AG04450 (cell line): ENCODE data around the gene AFP. TPM values are rescaled to one million over a fixed set of nuclear protein-coding genes. Genes with fewer than 3 reads are reported as not detected.

ENCODE experiments used
- CTCF ChIA-PET: fragments of 300-600, 350-600 bp; formaldehyde crosslinking; extraction: SDS; loops from one replicate; lab custom pipeline; 2022; ENCODE audit warnings: antibody characterized with exemption, inconsistent platforms; lab: Charles Lee
- POLR2A ChIA-PET: fragments of 350-600 bp; formaldehyde crosslinking; extraction: SDS; loops from one replicate; lab custom pipeline; 2021; ENCODE audit warnings: antibody characterized with exemption, inconsistent platforms; lab: Yijun Ruan, JAX
- DNase-seq: peaks from one replicate; pipeline ENCODE4 v3.0.0-alpha.2; 2011; ENCODE audit warnings: low read depth, low spot score
- H3K27ac ChIP-seq: one replicate; pipeline ENCODE4 v1.5.1; 2012; ENCODE audit warnings: low read depth, low read length, control low read depth
- H3K27me3 ChIP-seq: one replicate; pipeline ENCODE4 v1.6.0; 2012; ENCODE audit warnings: low read length; ENCODE audit not compliant: control insufficient read depth, insufficient read depth
- H3K4me3 ChIP-seq: 2 replicates; pipeline ENCODE4 v1.5.1; 2011; ENCODE audit warnings: mild to moderate bottlenecking, low read depth, low read length, control low read depth
- H3K9me3 ChIP-seq: 2 replicates; pipeline ENCODE4 v1.5.1; 2012; ENCODE audit warnings: low read length; ENCODE audit not compliant: control insufficient read depth, insufficient read depth
- polyA plus RNA-seq: library from polyadenylated mRNA; depleted of rRNA; stranded (reverse); fragments of >200 nt; gene quantifications from 2 replicates; pipeline ENCODE4 v1.2.3, GENCODE V29; 2011
- TF ChIP-seq, protein P1 (sequence below): IDR thresholded peaks from 2 replicates; pipeline ENCODE4 v1.5.1; 2011; ENCODE audit warnings: low read depth, low read length, control low read depth, inconsistent platforms

The AFP gene
- polyA plus RNA-seq, 1 experiment: 1.1 TPM

GRCh38 chr4:73486497-73486896, 50.5 kb downstream of the AFP start:
- Histone ChIP-seq H3K9me3 (no peaks in the 10 kb centered on the region), H3K4me3 (no peak overlapping the region), H3K27ac (no peak overlapping the region), H3K27me3 (no peaks in the 10 kb centered on the region)
- ChIA-PET POLR2A (no interaction called here), CTCF (interaction anchor here (0.7 kb wide), 1 partner anchor 40 kb away, joined by 4 read pairs; no protein-coding TSS in a partner anchor)
- no peak for DNase-seq
- TF ChIP-seq, protein P1, sequence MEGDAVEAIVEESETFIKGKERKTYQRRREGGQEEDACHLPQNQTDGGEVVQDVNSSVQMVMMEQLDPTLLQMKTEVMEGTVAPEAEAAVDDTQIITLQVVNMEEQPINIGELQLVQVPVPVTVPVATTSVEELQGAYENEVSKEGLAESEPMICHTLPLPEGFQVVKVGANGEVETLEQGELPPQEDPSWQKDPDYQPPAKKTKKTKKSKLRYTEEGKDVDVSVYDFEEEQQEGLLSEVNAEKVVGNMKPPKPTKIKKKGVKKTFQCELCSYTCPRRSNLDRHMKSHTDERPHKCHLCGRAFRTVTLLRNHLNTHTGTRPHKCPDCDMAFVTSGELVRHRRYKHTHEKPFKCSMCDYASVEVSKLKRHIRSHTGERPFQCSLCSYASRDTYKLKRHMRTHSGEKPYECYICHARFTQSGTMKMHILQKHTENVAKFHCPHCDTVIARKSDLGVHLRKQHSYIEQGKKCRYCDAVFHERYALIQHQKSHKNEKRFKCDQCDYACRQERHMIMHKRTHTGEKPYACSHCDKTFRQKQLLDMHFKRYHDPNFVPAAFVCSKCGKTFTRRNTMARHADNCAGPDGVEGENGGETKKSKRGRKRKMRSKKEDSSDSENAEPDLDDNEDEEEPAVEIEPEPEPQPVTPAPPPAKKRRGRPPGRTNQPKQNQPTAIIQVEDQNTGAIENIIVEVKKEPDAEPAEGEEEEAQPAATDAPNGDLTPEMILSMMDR: no peak

DNA sequence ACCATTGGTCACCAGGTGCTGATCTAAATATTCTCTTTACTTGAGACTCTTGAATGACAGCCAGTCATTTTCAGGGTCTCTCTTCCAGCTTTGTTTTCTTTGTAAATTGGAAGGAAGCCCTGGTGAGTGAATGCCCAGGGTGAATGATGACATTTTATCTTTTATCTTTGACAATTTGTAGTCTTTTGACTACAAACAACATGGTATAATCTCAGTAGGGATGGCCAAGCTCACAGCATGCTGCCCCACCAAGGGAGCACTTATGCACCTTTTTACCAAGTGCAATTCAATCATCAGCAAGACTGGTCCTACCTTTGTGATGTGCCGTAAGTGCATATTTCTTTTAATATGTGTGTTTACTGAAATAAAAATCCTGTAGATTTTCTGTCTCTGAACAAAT, 51.2 kb downstream of the AFP start:
- DNase-seq: no peak
- CTCF ChIA-PET: interaction anchor here (0.6 to 0.7 kb wide), 3 partner anchors 41 to 1170 kb away, joined by 3 to 5 read pairs (median 4); no protein-coding TSS in a partner anchor
- no peaks in the 10 kb centered on the region for H3K27me3 ChIP-seq
- H3K9me3 ChIP-seq: no peaks in the 10 kb centered on the region
- H3K4me3 ChIP-seq: no peak overlapping the region
- no peak overlapping the region for H3K27ac ChIP-seq
- POLR2A ChIA-PET: no interaction called here
- TF ChIP-seq, protein P1: no peak

DNA sequence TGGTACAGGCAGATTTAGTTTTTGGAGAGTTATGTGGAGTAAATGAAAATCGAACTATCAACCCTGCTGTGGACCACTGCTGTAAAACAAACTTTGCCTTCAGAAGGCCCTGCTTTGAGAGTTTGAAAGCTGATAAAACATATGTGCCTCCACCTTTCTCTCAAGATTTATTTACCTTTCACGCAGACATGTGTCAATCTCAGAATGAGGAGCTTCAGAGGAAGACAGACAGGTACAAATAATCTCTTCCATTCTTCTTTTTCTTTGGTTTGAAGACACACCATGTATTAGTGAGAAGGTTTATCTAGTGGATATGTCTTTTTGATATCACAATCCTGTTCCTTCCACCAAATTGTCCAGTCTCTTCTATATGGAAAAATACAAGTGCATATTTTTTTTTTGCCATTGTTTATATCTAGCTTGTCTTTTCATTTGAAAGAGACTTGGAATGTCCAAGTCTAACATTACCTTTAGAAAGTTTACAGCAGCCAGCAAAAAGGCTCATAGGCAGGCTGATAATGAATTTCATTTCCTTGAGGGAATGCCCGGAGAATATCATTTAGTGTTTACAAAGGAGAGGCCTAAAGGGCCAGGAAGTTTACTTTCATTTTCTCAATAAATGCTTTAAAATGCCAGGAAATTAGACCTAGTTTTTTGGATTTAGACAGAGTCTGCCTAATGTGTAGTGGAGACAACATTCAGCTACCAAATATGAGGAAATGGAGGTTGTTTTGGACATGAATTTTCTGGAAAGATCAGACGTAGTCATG, 64.2 kb downstream of the AFP start:
- Histone ChIP-seq H3K27me3 (no peaks in the 10 kb centered on the region), H3K9me3 (no peaks in the 10 kb centered on the region), H3K4me3 (peak overlapping the region; percentile 15; the same call in 1 of the 2 replicates), H3K27ac (no peak overlapping the region)
- POLR2A ChIA-PET: no interaction called here
- TF ChIP-seq, protein P1: no peak
- peak; percentile 2 for DNase-seq
- CTCF ChIA-PET: interaction anchor here (0.5 to 0.7 kb wide), 2 partner anchors 54 to 1776 kb away, joined by 3 to 4 read pairs; no protein-coding TSS in a partner anchor

DNA sequence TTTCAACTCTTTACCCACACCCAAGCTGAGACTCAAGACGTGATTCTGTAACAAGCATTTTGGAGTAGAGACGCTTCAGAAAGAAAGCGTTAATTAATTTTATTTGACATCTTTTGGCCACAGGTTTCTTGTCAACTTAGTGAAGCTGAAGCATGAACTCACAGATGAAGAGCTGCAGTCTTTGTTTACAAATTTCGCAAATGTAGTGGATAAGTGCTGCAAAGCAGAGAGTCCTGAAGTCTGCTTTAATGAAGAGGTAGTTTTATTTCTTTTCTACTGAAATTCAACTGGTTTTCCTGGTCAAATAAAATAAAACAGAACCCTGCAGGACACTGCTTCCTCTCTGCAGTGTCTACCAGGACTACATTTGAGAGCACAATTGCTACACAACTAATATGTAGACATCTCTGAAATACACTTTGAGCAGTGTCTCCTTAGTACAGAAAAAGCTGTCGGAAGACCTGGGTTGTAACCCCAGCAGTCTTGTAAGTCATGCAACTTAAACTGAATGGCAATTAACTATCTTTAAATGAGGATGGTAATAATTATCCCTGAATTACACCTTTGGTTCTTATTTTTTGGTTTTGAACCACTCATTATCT, 65.7 kb downstream of the AFP start:
- TF ChIP-seq, protein P1: no peak
- ChIA-PET CTCF (no interaction called here), POLR2A (no interaction called here)
- H3K9me3 ChIP-seq: no peaks in the 10 kb centered on the region
- DNase-seq: no peak
- no peak overlapping the region for H3K27ac ChIP-seq
- no peak overlapping the region for H3K4me3 ChIP-seq
- H3K27me3 ChIP-seq: peaks cover 2% of the 10 kb centered on the region

DNA sequence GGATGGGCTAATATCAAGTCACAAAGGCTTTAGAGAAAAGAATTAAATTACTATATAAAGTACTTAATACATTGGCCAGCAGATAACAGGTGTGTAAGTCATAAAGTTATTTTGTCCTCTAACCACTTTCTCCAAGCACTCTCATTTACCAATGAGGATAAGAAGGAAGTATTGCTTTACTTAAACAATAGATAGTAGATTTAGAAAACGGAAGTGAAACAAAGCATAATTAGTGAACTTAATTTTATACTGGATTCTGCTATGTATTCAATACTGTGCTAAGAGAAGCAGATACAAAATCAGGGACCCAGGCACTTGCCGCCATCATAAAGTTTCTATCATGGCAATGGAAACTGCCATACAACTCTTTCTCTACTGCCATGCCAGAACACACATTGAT, 69.5 kb downstream of the AFP start:
- TF ChIP-seq, protein P1: no peak
- no peak overlapping the region for H3K27ac ChIP-seq
- DNase-seq: no peak
- H3K27me3 ChIP-seq: peaks cover 2% of the 10 kb centered on the region
- no peaks in the 10 kb centered on the region for H3K9me3 ChIP-seq
- no peak overlapping the region for H3K4me3 ChIP-seq
- ChIA-PET CTCF (no interaction called here), POLR2A (no interaction called here)
